H1 (cell line): Measurements from ENCODE around the gene PACS1. TPM values are rescaled to one million over a fixed set of nuclear protein-coding genes. Genes with fewer than 3 reads are reported as not detected.

Source experiments
- CTCF ChIA-PET: fragments of 300-600 bp; sonication (Branson Sonifier 250); formaldehyde crosslinking; loops from one replicate; lab custom pipeline; 2021; ENCODE audit not compliant: partially characterized antibody; lab: Charles Lee
- POLR2A ChIA-PET: fragments of 300-600 bp; sonication (Branson Sonifier 250); formaldehyde crosslinking; loops from one replicate; lab custom pipeline; 2021; ENCODE audit warnings: inconsistent platforms; ENCODE audit not compliant: partially characterized antibody; lab: Charles Lee
- DNase-seq, 2 experiments: peaks; one replicate each; pipeline versions ENCODE4 v3.0.0 to v3.0.0-alpha.2; 2010 to 2022; ENCODE audit warnings: low spot score in 2 of 2, low read depth in 1 of 2, mixed read lengths in 1 of 2
- FAIRE-seq: peaks from 2 replicates; lab custom pipeline; 2011; peaks lifted over from hg19 to GRCh38; lab: Jason Lieb, UNC
- H2AFZ ChIP-seq: 2 replicates; pipeline ENCODE4 v1.8.1; 2012; ENCODE audit warnings: low read length, inconsistent platforms
- H2AK5ac ChIP-seq: 2 replicates; pipeline ENCODE4 v1.6.1; 2013; ENCODE audit warnings: low read depth, low read length
- H2BK120ac ChIP-seq: replicated peaks from 2 replicates; pipeline ENCODE3; 2013; ENCODE audit warnings: low read depth, low read length, inconsistent platforms
- H2BK12ac ChIP-seq: 2 replicates; pipeline ENCODE4 v1.6.1; 2013; ENCODE audit warnings: low read depth, low read length
- H2BK15ac ChIP-seq: 2 replicates; pipeline ENCODE4 v1.6.1; 2013; ENCODE audit warnings: low read length
- H2BK20ac ChIP-seq: 2 replicates; pipeline ENCODE4 v1.6.1; 2013; ENCODE audit warnings: low read length
- H2BK5ac ChIP-seq: 2 replicates; pipeline ENCODE4 v1.6.1; 2013; ENCODE audit warnings: low read depth, low read length
- H3K14ac ChIP-seq: 2 replicates; pipeline ENCODE4 v1.6.1; 2013; ENCODE audit warnings: inconsistent platforms; ENCODE audit not compliant: insufficient read length
- H3K18ac ChIP-seq: 2 replicates; pipeline ENCODE4 v1.6.1; 2013; ENCODE audit warnings: low read length; ENCODE audit errors: extremely low read depth
- H3K23ac ChIP-seq: 2 replicates; pipeline ENCODE4 v1.6.1; 2013; ENCODE audit warnings: inconsistent platforms; ENCODE audit not compliant: insufficient read length
- H3K23me2 ChIP-seq: 2 replicates; pipeline ENCODE4 v1.6.1; 2013; ENCODE audit warnings: low read depth, low read length
- H3K27ac ChIP-seq: 2 replicates; pipeline ENCODE4 v1.6.1; 2011; ENCODE audit warnings: low read depth, low read length, inconsistent platforms
- H3K27me3 ChIP-seq, 4 experiments: replicated peaks in 1 of 4; 1 replicate in 1 of 4; 2 replicates in 3 of 4; pipeline versions ENCODE4 v1.6.1 to v1.8.1; 2011 to 2013; ENCODE audit warnings: low read length in 3 of 4, mild to moderate bottlenecking in 3 of 4, inconsistent platforms in 2 of 4, mixed read lengths in 2 of 4, moderate library complexity in 1 of 4; ENCODE audit not compliant: control insufficient read depth in 3 of 4, insufficient read depth in 3 of 4; ENCODE audit errors: extremely low read depth in 1 of 4
- H3K36me3 ChIP-seq, 4 experiments: 2 replicates each; pipeline versions ENCODE4 v1.6.1 to v1.8.1; 2011 to 2013; ENCODE audit warnings: mild to moderate bottlenecking in 4 of 4, low read length in 3 of 4, moderate library complexity in 2 of 4, control low read depth in 1 of 4, inconsistent platforms in 1 of 4; ENCODE audit not compliant: insufficient read depth in 4 of 4, control insufficient read depth in 2 of 4
- H3K4ac ChIP-seq: replicated peaks from 2 replicates; pipeline ENCODE3; 2013; ENCODE audit warnings: low read length, low read depth, mixed read lengths, inconsistent platforms; ENCODE audit not compliant: insufficient read length
- H3K4me1 ChIP-seq, 4 experiments: replicated peaks in 1 of 4; 1 replicate in 1 of 4; 2 replicates in 3 of 4; pipeline versions ENCODE4 v1.6.1 to v1.8.1; 2011 to 2013; ENCODE audit warnings: low read length in 3 of 4, inconsistent platforms in 2 of 4, mixed read lengths in 1 of 4; ENCODE audit not compliant: insufficient read depth in 4 of 4, control insufficient read depth in 3 of 4
- H3K4me2 ChIP-seq, 2 experiments: 2 replicates each; pipeline versions ENCODE4 v1.6.1 to v1.8.1; 2011 to 2013; ENCODE audit warnings: low read depth in 2 of 2, low read length in 2 of 2, control low read depth in 1 of 2, inconsistent platforms in 1 of 2, mild to moderate bottlenecking in 1 of 2; ENCODE audit not compliant: insufficient read depth in 1 of 2
- H3K4me3 ChIP-seq, 4 experiments: fragments of 200-600, 300-600 bp in 1 of 4; sonication (generic), shearing (Covaris generic), sonication (Bioruptor Twin) in 1 of 4; 2 replicates each; pipeline versions ENCODE4 v1.5.1 to v1.8.1; 2011 to 2016; ENCODE audit warnings: low read length in 4 of 4, low read depth in 3 of 4, control low read depth in 2 of 4, inconsistent platforms in 2 of 4, mild to moderate bottlenecking in 2 of 4, mixed read lengths in 1 of 4, moderate library complexity in 1 of 4; ENCODE audit not compliant: insufficient read depth in 2 of 4; ENCODE audit errors: extremely low read depth in 1 of 4
- H3K56ac ChIP-seq: replicated peaks from 2 replicates; pipeline ENCODE3; 2013; ENCODE audit warnings: low read depth, mild to moderate bottlenecking, mixed read lengths, low read length, inconsistent platforms; ENCODE audit not compliant: insufficient read length
- H3K79me1 ChIP-seq: 2 replicates; pipeline ENCODE4 v1.6.1; 2013; ENCODE audit warnings: low read depth, low read length, control low read depth
- H3K79me2 ChIP-seq, 2 experiments: 2 replicates each; pipeline versions ENCODE4 v1.6.1 to v1.8.1; 2012 to 2013; ENCODE audit warnings: low read length in 2 of 2, mild to moderate bottlenecking in 2 of 2, inconsistent platforms in 1 of 2; ENCODE audit not compliant: insufficient read depth in 2 of 2, control insufficient read depth in 1 of 2
- H3K9ac ChIP-seq, 4 experiments: replicated peaks in 1 of 4; 1 replicate in 1 of 4; 2 replicates in 3 of 4; pipeline versions ENCODE4 v1.6.1 to v1.8.1; 2011 to 2013; ENCODE audit warnings: low read depth in 3 of 4, low read length in 3 of 4, control low read depth in 2 of 4, mild to moderate bottlenecking in 2 of 4, moderate library complexity in 2 of 4, inconsistent platforms in 1 of 4; ENCODE audit errors: extremely low read depth in 1 of 4
- H3K9me3 ChIP-seq, 2 experiments: 2 replicates each; pipeline versions ENCODE4 v1.6.1 to v1.8.1; 2012 to 2013; ENCODE audit warnings: mild to moderate bottlenecking in 2 of 2, moderate library complexity in 2 of 2, control low read depth in 1 of 2, inconsistent platforms in 1 of 2, low read depth in 1 of 2, low read length in 1 of 2, mixed read lengths in 1 of 2; ENCODE audit not compliant: insufficient read depth in 2 of 2
- H4K20me1 ChIP-seq, 2 experiments: replicated peaks in 1 of 2; 2 replicates each; pipeline versions ENCODE3 to v1.8.1; 2011 to 2013; ENCODE audit warnings: inconsistent platforms in 2 of 2, low read length in 2 of 2, mild to moderate bottlenecking in 1 of 2; ENCODE audit not compliant: insufficient read depth in 2 of 2, control insufficient read depth in 1 of 2
- H4K5ac ChIP-seq: 2 replicates; pipeline ENCODE4 v1.6.1; 2013; ENCODE audit warnings: low read length, low read depth, mixed read lengths, inconsistent platforms; ENCODE audit not compliant: insufficient read length
- H4K8ac ChIP-seq: 2 replicates; pipeline ENCODE4 v1.8.0; 2013; ENCODE audit warnings: mild to moderate bottlenecking, moderate library complexity, low read length, inconsistent platforms; ENCODE audit not compliant: insufficient read depth; ENCODE audit errors: extremely low read depth
- H4K91ac ChIP-seq: replicated peaks from 2 replicates; pipeline ENCODE3; 2013; ENCODE audit warnings: low read length, mixed read lengths, inconsistent platforms; ENCODE audit not compliant: insufficient read length
- ASH2L ChIP-seq: fragments of 200-600, 300-600 bp; sonication (generic); IDR thresholded peaks from one replicate; pipeline ENCODE4 v1.7.1; 2017; ENCODE audit warnings: low read length
- ATF2 ChIP-seq: IDR thresholded peaks from 2 replicates; pipeline ENCODE4 v1.6.1; 2012; ENCODE audit warnings: low read length, inconsistent platforms
- CEBPB ChIP-seq: IDR thresholded peaks from 2 replicates; pipeline ENCODE4 v1.6.1; 2012; ENCODE audit warnings: low read depth, low read length
- HDAC6 ChIP-seq: IDR thresholded peaks from one replicate; pipeline ENCODE4 v1.7.1; 2012; ENCODE audit warnings: low read depth, mild to moderate bottlenecking, inconsistent platforms, low read length, moderate library complexity
- KDM4A ChIP-seq: IDR thresholded peaks from one replicate; pipeline ENCODE4 v1.7.1; 2012; ENCODE audit warnings: low read depth, mild to moderate bottlenecking, moderate library complexity, low read length, inconsistent platforms; ENCODE audit not compliant: severe bottlenecking
- KDM5A ChIP-seq: fragments of 200-600 bp; IDR thresholded peaks from 2 replicates; pipeline ENCODE4 v1.7.1; 2012; ENCODE audit warnings: mild to moderate bottlenecking, low read length, inconsistent platforms, mixed read lengths
- SIX5 ChIP-seq: IDR thresholded peaks from 2 replicates; pipeline ENCODE4 v1.6.1; 2011; ENCODE audit warnings: mild to moderate bottlenecking, low read depth, low read length
- SP4 ChIP-seq: IDR thresholded peaks from 2 replicates; pipeline ENCODE4 v1.6.1; 2012; ENCODE audit warnings: low read length, inconsistent platforms
- SRF ChIP-seq: IDR thresholded peaks from 2 replicates; pipeline ENCODE4 v1.6.1; 2011; ENCODE audit warnings: mild to moderate bottlenecking, low read depth, low read length, moderate library complexity
- TAF1 ChIP-seq: IDR thresholded peaks from 2 replicates; pipeline ENCODE4 v1.6.1; 2011; ENCODE audit warnings: mild to moderate bottlenecking, low read depth, low read length
- TBP ChIP-seq: IDR thresholded peaks from 2 replicates; pipeline ENCODE4 v1.6.1; 2011; ENCODE audit warnings: low read depth, low read length, improper control_type of control experiment
- USF2 ChIP-seq: IDR thresholded peaks from 2 replicates; pipeline ENCODE4 v1.6.1; 2011; ENCODE audit warnings: low read length, improper control_type of control experiment
- WGBS, 2 experiments: shearing (Covaris generic) in 1 of 2; methylation state at CpG; one replicate each; pipeline versions ENCODE4 v1.1.6 to v1.1.7; 2013 to 2015; ENCODE audit warnings: low lambda C conversion rate in 2 of 2, mixed read lengths in 2 of 2, inconsistent platforms in 1 of 2, low coverage in 1 of 2, missing lambda C conversion rate in 1 of 2; ENCODE audit not compliant: insufficient replicate concordance in 2 of 2, insufficient coverage in 1 of 2, insufficient read length in 1 of 2; ENCODE audit errors: extremely low coverage in 1 of 2, missing lambda C conversion rate in 1 of 2; 5-methylcytosine and 5-hydroxymethylcytosine counted together
- polyA plus RNA-seq, 7 experiments: library from polyadenylated mRNA; depleted of rRNA in 3 of 7; stranded (reverse) in 5 of 7; unstranded in 2 of 7; fragments of >200 nt in 5 of 7; fragments of 200-250 nt in 2 of 7; gene quantifications; 1 replicate in 5 of 7; 2 replicates in 1 of 7; 4 replicates in 1 of 7; pipeline versions ENCODE4 v1.2.1 to v1.2.3, GENCODE V29; 2011 to 2013; ENCODE audit warnings: missing spikeins in 2 of 7, mixed read lengths in 2 of 7
- total RNA-seq: library from RNA; stranded (reverse); fragmentation: NEBNext Ultra II Directional; extraction: Animal tissue kit (Norgen Biotek cat#: 25700); gene quantifications from 2 replicates; pipeline ENCODE4 v1.2.1, GENCODE V29; 2021

Gene PACS1
- total and polyA plus RNA-seq, 2 of the 8 experiments (the other 6 are each of a cell fraction or from before 2014, with no cell fraction given) = 11.5 to 36.0 TPM

- no peak for FAIRE-seq
- Histone ChIP-seq H3K18ac (no peak overlapping the region), H4K5ac (no peak overlapping the region), H3K4ac (no peak overlapping the region), H3K14ac (no peak overlapping the region), H2BK120ac (no peak overlapping the region), H3K23me2 (no peaks in the 10 kb centered on the region), H3K23ac (no peak overlapping the region), H3K27ac (no peak overlapping the region), H2BK5ac (no peak overlapping the region), H2BK20ac (no peak overlapping the region), H3K79me1 (no peaks in the 10 kb centered on the region), H3K4me3 (no peak overlapping the region), H2BK12ac (no peak overlapping the region), H3K9ac (no peak overlapping the region), H3K4me1 (no peaks in the 10 kb centered on the region; a peak in 1 of 7 replicates), H3K56ac (no peak overlapping the region), H4K8ac (no peak overlapping the region), H3K27me3 (no peaks in the 10 kb centered on the region), H3K79me2 (no peaks in the 10 kb centered on the region), H2AFZ (no peak overlapping the region), H2BK15ac (no peak overlapping the region), H3K36me3 (no peaks in the 10 kb centered on the region), H3K9me3 (no peaks in the 10 kb centered on the region), H3K4me2 (no peak overlapping the region), H4K20me1 (peaks cover 0 to 1% of the 10 kb centered on the region in 2 experiments), H4K91ac (no peak overlapping the region), H2AK5ac (no peak overlapping the region)
- ChIA-PET POLR2A (no interaction called here), CTCF (no interaction called here)
- 86% methylated on average over 8 of the region's 8 CpGs; no CpG with 5 or more reads in 1 of the 2 experiments for WGBS, 2 experiments
- no peak for DNase-seq
- TF ChIP-seq TAF1 = no peak
- no peak for TF ChIP-seq KDM4A
- TF ChIP-seq KDM5A = no peak
- TF ChIP-seq HDAC6 = no peak
- TF ChIP-seq SP4 = no peak
- TF ChIP-seq USF2 = no peak
- no peak for TF ChIP-seq CEBPB
- no peak for TF ChIP-seq TBP
- TF ChIP-seq ATF2 = no peak
- TF ChIP-seq ASH2L = no peak
- no peak for TF ChIP-seq SRF
- no peak for TF ChIP-seq SIX5
These were observed 119.1 kb downstream of the PACS1 start for GRCh38 chr11:66189031-66189745.
